Thymus (tissue), 11 donors: Measurements from ENCODE around the gene PGAP6. TPM values are rescaled to one million over a fixed set of nuclear protein-coding genes. Genes with fewer than 3 reads are reported as not detected.
"Not testable (repeated sequence)": the region's sequence is repeated elsewhere in the genome, so short reads cannot be mapped to it uniquely, and the experiment has no call there.

Experiments used
- DNase-seq, 9 donors: peaks; one replicate each; pipeline ENCODE4 v3.0.0-alpha.2; 2013; ENCODE audit warnings: low spot score in 9 of 9, low read depth in 6 of 9, missing footprints in 1 of 9
- H3K27ac ChIP-seq, 2 donors: one replicate each; pipeline ENCODE4 v1.5.1; 2013; ENCODE audit warnings: control low read depth in 1 of 2, low read depth in 1 of 2, low read length in 1 of 2, mild to moderate bottlenecking in 1 of 2, moderate library complexity in 1 of 2
- H3K27me3 ChIP-seq, 2 donors: one replicate each; pipeline ENCODE4 v1.5.1; 2013; ENCODE audit warnings: low read length in 1 of 2; ENCODE audit not compliant: control insufficient read depth in 2 of 2, insufficient read depth in 1 of 2
- H3K36me3 ChIP-seq, 2 donors: one replicate each; pipeline ENCODE4 v1.5.1; 2013; ENCODE audit warnings: low read length in 1 of 2, mild to moderate bottlenecking in 1 of 2, moderate library complexity in 1 of 2; ENCODE audit not compliant: control insufficient read depth in 2 of 2, insufficient read depth in 2 of 2
- H3K4me1 ChIP-seq, 2 donors: one replicate each; pipeline ENCODE4 v1.5.1; 2013; ENCODE audit warnings: low read length in 2 of 2; ENCODE audit not compliant: control insufficient read depth in 2 of 2, insufficient read depth in 2 of 2
- H3K4me3 ChIP-seq, 2 donors: one replicate each; pipeline ENCODE4 v1.5.1; 2013; ENCODE audit warnings: low read length in 2 of 2, control low read depth in 1 of 2, mild to moderate bottlenecking in 1 of 2
- H3K9me3 ChIP-seq, 2 donors: one replicate each; pipeline ENCODE4 v1.5.1; 2013; ENCODE audit warnings: low read length in 1 of 2, mild to moderate bottlenecking in 1 of 2; ENCODE audit not compliant: control insufficient read depth in 2 of 2, insufficient read depth in 1 of 2
- WGBS: extraction: QIAGEN DNeasy Blood & Tissue Kit; methylation state at CpG from one replicate; pipeline ENCODE4 v1.1.7; 2013; 5-methylcytosine and 5-hydroxymethylcytosine counted together
- polyA plus RNA-seq: library from polyadenylated mRNA; stranded (reverse); fragments of 200-250 nt; gene quantifications from one replicate; pipeline ENCODE4 v1.2.3, GENCODE V29; 2013
- total RNA-seq: library from RNA; stranded (reverse); fragments of 120-200 nt; gene quantifications from one replicate; pipeline ENCODE4 v1.2.4, GENCODE V29; 2013
- donor health status: healthy.

The PGAP6 gene
- total and polyA plus RNA-seq, 2 donors = 22.1 to 47.4 TPM

DNA sequence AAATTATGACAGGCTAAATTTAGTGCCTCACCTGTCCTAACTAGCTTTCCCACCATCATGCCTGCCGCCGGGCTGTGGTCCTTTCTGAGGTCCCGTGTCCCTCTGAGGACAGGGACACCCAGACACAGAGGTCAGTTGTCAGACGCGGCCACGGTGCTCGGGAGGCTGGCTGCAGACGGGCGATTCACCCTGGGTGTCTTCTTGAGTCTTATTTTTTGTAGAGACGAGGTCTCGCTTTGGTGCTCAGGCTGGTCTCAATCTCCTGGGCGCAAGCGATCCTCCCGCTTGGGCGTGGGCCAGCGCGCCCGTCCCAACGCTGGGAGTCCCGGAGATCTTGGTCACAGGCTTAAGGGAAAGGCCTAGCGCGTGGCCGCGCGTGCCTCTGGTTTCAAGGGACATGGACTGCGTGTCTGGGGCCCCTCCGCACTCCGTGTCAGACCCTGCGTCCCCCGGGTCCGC lies 42.9 kb upstream of the PGAP6 start:
- H3K27me3 ChIP-seq = peaks cover 0 to 43% of the 10 kb centered on the region in 2 donors
- H3K4me3 ChIP-seq = peak overlapping the region; percentile 61 to 85
- peaks cover 16 to 22% of the 10 kb centered on the region in 2 donors for H3K4me1 ChIP-seq
- DNase-seq = no peak
- WGBS = 18% methylated on average over 31 of the region's 31 CpGs
- H3K36me3 ChIP-seq = peaks cover 0 to 3% of the 10 kb centered on the region in 2 donors
- H3K27ac ChIP-seq = peak overlapping the region in 1 of 2 donors; percentile 80
- no peaks in the 10 kb centered on the region for H3K9me3 ChIP-seq

DNA sequence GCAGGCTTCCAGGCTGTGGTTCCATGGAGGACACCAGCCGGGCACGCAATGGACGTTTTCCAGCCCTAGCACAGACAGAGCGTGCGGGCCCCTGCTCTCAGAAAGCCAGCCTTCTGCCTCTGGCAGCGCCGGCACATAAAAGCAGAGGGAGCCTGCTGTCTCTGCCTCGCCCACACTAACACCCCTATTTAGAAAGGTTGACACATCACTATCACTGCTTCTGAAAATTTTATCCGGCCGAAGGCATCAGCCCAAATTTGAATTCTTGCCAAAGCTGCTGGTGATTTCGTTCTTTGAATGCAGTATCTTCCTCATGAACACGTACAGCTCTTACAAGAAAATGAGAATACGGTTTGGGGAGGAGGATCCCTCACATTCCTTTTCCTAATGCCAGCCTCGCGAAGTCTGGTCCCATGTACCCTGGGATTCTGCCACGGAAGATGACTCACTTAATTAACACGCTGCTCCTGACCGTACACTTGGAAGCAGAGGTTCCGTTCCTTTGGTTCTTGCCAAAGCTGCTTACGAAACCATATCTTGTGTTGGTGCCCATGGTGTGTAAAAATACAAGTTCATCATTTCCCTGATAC lies 42.4 kb upstream of the PGAP6 start:
- H3K4me3 ChIP-seq = no peak overlapping the region
- 85% methylated on average over 20 of the region's 20 CpGs for WGBS
- peak overlapping the region in 1 of 2 donors; percentile 9 for H3K27ac ChIP-seq
- peaks cover 0 to 3% of the 10 kb centered on the region in 2 donors for H3K36me3 ChIP-seq
- H3K9me3 ChIP-seq = no peaks in the 10 kb centered on the region
- H3K27me3 ChIP-seq = peaks cover 0 to 43% of the 10 kb centered on the region in 2 donors
- peaks cover 16 to 22% of the 10 kb centered on the region in 2 donors for H3K4me1 ChIP-seq
- no peak for DNase-seq

DNA sequence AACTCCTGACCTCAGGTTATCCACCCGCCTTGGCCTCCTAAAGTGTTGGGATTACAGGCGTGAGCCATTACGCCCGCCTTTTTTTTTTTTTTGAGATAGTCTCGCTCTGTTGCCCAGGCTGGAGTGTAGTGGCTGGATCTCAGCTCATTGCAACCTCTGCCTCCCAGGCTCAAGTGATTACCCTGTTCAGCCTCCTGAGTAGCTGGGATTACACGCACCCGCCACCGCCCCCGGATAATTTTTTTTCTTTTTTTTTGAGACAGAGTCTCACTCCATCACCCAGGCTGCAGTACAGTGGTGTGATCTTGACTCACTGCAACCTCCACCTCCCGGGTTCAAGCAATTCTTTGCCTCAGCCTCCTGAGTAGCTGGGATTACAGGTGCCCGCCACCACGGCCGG lies 40.4 kb upstream of the PGAP6 start:
- 97% methylated on average over 13 of the region's 13 CpGs for WGBS
- DNase-seq, H3K36me3 ChIP-seq, H3K4me3 ChIP-seq, H3K27ac ChIP-seq, H3K9me3 ChIP-seq: not testable (repeated sequence)
- Histone ChIP-seq H3K4me1 (peaks cover 11 to 19% of the 10 kb centered on the region in 2 donors), H3K27me3 (peaks cover 0 to 40% of the 10 kb centered on the region in 2 donors)

DNA sequence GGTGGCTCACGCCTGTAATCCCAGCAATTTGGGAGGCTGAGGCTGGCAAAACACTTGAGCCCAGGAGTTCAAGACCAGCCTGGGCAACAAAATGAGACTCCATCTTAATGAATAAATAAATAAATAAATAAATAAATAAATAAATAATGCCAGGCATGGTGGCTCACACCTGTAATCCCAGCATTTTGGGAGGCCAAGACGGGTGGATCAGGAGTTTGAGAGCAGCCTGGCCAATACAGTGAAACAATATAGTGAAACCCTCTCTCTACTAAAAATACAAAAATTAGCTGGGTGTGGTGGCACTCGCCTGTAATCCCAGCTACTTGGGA lies 33.4 kb upstream of the PGAP6 start:
- H3K27me3 ChIP-seq, H3K27ac ChIP-seq, H3K4me1 ChIP-seq, H3K9me3 ChIP-seq, DNase-seq, H3K36me3 ChIP-seq, H3K4me3 ChIP-seq: not testable (repeated sequence)
- WGBS = over 99% methylated on average over 3 of the region's 3 CpGs

DNA sequence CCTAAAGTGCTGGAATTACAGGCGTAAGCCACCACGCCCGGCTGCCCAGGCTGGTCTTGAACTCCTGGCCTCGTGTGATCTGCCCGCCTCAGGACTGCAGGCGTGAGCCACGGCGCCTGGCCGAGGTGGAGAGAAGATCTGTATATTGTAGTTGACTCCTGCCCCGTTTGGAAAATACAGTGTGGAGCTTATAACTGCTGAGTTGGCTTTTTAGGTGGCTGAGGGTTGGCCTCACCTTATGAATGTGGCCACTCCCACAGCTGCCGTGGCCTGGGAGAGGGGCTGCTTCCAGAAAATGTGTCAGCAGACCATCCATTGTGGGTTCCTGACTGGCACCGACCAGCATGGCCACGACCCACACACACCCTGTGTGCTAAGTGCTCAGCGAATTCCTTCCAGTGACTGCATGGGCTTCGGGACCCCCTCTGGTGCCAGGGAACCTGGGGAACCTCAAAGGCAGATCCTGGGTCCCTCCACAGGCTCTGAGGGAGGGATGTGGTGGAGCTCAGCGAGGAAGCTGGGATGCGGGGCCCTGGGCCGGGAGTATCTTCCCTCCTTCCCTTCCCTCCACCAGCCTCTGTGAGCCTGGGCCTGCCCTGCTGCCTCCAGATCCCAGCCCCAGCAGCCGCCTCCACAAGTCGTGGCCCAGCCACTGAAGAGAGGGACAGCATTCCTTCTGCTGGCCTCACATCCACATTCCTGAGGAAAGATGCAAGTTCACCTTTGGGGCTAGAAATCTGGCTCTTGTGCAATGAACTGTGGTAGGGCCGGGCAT lies 32.8 kb upstream of the PGAP6 start:
- no peaks in the 10 kb centered on the region for H3K36me3 ChIP-seq
- no peaks in the 10 kb centered on the region for H3K4me1 ChIP-seq
- no peak for DNase-seq
- H3K9me3 ChIP-seq = no peaks in the 10 kb centered on the region
- WGBS = 95% methylated on average over 21 of the region's 21 CpGs
- no peak overlapping the region for H3K4me3 ChIP-seq
- H3K27me3 ChIP-seq = no peaks in the 10 kb centered on the region
- no peak overlapping the region for H3K27ac ChIP-seq

DNA sequence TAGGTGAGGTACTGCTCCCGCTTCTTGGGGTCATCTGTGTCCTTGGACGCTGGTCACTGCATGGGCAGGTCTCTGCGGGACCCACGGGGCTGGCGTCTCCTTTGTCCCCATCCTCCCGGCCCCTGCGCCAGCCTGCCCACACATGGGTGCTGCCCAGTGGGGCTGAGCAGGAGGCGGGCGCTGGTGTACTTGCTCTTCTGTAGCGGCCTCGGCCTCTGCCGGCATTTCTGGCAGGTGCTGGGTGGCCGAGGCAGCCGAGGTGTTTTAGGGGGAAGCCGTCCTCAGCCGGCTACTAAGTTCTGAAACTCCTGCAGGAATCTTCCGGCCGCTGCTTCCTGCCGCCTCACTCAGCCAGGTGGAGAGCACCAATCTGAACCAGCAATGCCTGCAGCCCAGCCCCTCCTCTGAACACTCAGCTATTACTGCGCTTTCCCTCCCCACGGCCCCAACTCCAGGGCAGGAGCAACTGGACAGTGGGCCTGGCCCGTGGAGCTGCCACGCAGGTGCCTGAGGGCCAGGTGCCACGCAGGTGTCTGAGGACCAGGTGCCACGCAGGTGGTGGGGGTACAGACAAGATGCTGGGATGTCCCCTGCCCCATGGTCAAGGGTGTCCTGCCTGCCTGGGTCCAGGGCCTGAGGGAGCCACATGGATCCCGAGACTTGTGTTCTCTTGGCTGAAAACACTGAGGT lies 29.9 kb upstream of the PGAP6 start:
- Histone ChIP-seq H3K27me3 (no peaks in the 10 kb centered on the region), H3K4me1 (no peaks in the 10 kb centered on the region), H3K4me3 (no peak overlapping the region), H3K27ac (no peak overlapping the region), H3K36me3 (no peaks in the 10 kb centered on the region), H3K9me3 (no peaks in the 10 kb centered on the region)
- WGBS = 97% methylated on average over 26 of the region's 26 CpGs
- DNase-seq = no peak

DNA sequence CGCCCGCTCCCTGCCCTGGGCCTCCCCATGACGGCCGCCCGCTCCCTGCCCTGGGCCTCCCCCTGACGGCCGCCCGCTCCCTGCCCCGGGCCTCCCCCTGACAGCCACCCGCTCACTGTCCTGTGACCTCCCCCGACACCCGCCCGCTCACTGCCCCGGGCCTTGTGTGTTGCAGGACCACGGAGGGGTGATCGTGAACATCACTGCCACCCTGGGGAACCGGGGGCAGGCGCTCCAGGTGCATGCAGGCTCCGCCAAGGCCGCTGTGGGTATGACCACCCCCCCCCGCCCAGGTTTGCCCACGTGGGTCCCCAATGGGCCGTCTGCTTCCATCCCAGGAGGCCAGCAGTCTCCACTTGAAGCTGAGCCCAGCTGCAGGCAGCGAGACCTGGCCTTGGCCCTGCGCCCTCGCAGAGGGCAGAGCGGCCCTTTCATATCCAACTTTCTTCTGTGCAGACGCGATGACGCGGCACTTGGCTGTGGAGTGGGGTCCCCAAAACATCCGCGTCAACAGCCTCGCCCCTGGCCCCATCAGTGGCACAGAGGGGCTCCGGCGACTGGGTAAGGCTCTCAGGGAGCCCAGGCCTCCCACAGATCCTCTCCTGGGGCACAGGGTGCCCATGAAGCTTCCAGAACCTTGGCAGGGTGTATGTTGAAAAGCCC lies 28.9 kb upstream of the PGAP6 start:
- H3K27me3 ChIP-seq = no peaks in the 10 kb centered on the region
- 97% methylated on average over 36 of the region's 36 CpGs for WGBS
- no peak for DNase-seq
- H3K4me3 ChIP-seq = no peak overlapping the region
- H3K36me3 ChIP-seq = no peaks in the 10 kb centered on the region
- H3K9me3 ChIP-seq = no peaks in the 10 kb centered on the region
- H3K27ac ChIP-seq = no peak overlapping the region
- H3K4me1 ChIP-seq = no peaks in the 10 kb centered on the region

DNA sequence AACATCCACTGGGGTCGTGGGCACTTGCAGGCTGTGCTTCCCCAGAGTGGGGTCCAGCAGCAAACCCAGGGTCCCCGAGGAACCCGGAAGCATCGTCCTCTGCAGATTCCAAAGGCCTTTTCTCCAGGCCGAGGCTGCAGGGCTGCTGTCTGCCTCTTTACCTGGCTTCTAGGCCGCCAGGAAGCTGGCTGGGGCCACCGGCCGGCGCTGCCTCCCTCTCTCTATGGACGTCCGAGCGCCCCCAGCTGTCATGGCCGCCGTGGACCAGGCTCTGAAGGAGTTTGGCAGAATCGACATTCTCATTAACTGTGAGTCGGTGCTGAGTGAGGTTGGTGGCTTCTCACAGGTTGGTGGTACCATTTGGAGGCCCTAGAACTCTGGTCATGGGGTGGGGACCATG lies 25.5 kb upstream of the PGAP6 start:
- H3K4me1 ChIP-seq = peaks cover 0 to 2% of the 10 kb centered on the region in 2 donors
- H3K36me3 ChIP-seq = no peaks in the 10 kb centered on the region
- no peak for DNase-seq
- no peak overlapping the region for H3K27ac ChIP-seq
- no peak overlapping the region for H3K4me3 ChIP-seq
- 98% methylated on average over 16 of the region's 16 CpGs for WGBS
- no peaks in the 10 kb centered on the region for H3K27me3 ChIP-seq
- H3K9me3 ChIP-seq = no peaks in the 10 kb centered on the region
